ENCODE results near the gene NUAK2. TPM values are rescaled to one million over a fixed set of nuclear protein-coding genes. Genes with fewer than 3 reads are reported as not detected.
A peak's percentile ranks its signal among the peaks of the same experiment; 100 is the strongest.
"Not testable (repeated sequence)": the region's sequence is repeated elsewhere in the genome, so short reads cannot be mapped to it uniquely, and the experiment has no call there.

NUAK2 gene
- total RNA-seq, 1 experiment from 2014 or later = 25.7 TPM

- ChIA-PET CTCF (interaction anchor here (0.5 to 1.6 kb wide), 4 partner anchors 9 to 27 kb away, joined by 4 to 9 read pairs (median 6); no protein-coding TSS in a partner anchor), POLR2A (interaction anchor here (0.6 to 1.1 kb wide), 4 partner anchors 13 to 27 kb away, joined by 5 to 9 read pairs (median 7); partner anchors contain the start of gene NUAK2)
- Histone ChIP-seq H3K27me3 (replicated peaks; ENCODE audit: control insufficient read depth, insufficient read depth, low read length) (no peaks in the 10 kb centered on the region), H3K4me3 (ENCODE audit: low read depth, low read length) (no peak overlapping the region), H3K9me3 (no peaks in the 10 kb centered on the region), H3K36me3 (ENCODE audit: control insufficient read depth, insufficient read depth, low read length) (peaks cover 3% of the 10 kb centered on the region; the same call in 1 of the 2 replicates), H3K4me1 (peaks cover 96% of the 10 kb centered on the region)
- peak; percentile 84 to 93 for DNase-seq
- Mint-ChIP-seq H3K36me3 (ENCODE audit: insufficient read depth, unreplicated experiment) (peaks cover 63% of the 10 kb centered on the region), H3K27me3 (ENCODE audit: insufficient read depth, unreplicated experiment) (no peaks in the 10 kb centered on the region), H3K4me1 (ENCODE audit: low read depth, unreplicated experiment) (peaks cover 70% of the 10 kb centered on the region), H3K4me3 (ENCODE audit: unreplicated experiment) (peak overlapping the region; percentile 52), H3K27ac (ENCODE audit: unreplicated experiment) (peak overlapping the region; percentile 97), H3K9me3 (ENCODE audit: unreplicated experiment) (no peaks in the 10 kb centered on the region)
- no TSS peak for BruUV-seq (replicated peaks)
- intact Hi-C loops (cut with micrococcal nuclease; ENCODE audit: unreplicated experiment) = no loop called here
- no peak for TF ChIP-seq CTCF (IDR thresholded peaks at IDR 0.05; ENCODE audit: insufficient read depth in 1 of 2, low read depth in 1 of 2, low read length in 1 of 2, severe bottlenecking in 1 of 2, unreplicated experiment in 1 of 2)
Measured at GRCh38 chr1:205298191-205298994, 23.2 kb downstream of the NUAK2 start.

- H3K27me3 Mint-ChIP-seq (ENCODE audit: insufficient read depth, unreplicated experiment); H3K9me3 Mint-ChIP-seq (ENCODE audit: unreplicated experiment); H3K9me3 ChIP-seq; DNase-seq; H3K36me3 ChIP-seq (ENCODE audit: control insufficient read depth, insufficient read depth, low read length); intact Hi-C loops (cut with micrococcal nuclease; ENCODE audit: unreplicated experiment); H3K27me3 ChIP-seq (replicated peaks; ENCODE audit: control insufficient read depth, insufficient read depth, low read length); BruUV-seq (replicated peaks); H3K4me3 ChIP-seq (ENCODE audit: low read depth, low read length); H3K4me3 Mint-ChIP-seq (ENCODE audit: unreplicated experiment): not testable (repeated sequence)
- H3K4me1 Mint-ChIP-seq (ENCODE audit: low read depth, unreplicated experiment) = peaks cover 69% of the 10 kb centered on the region
- CTCF ChIA-PET = interaction anchor here (0.5 to 1.6 kb wide), 5 partner anchors 8 to 27 kb away, joined by 3 to 9 read pairs (median 5); no protein-coding TSS in a partner anchor
- POLR2A ChIA-PET = interaction anchor here (0.6 to 1.1 kb wide), 4 partner anchors 12 to 27 kb away, joined by 5 to 9 read pairs (median 7); partner anchors contain the start of gene NUAK2
- peak overlapping the region; percentile 97 for H3K27ac Mint-ChIP-seq (ENCODE audit: unreplicated experiment)
- peaks cover 96% of the 10 kb centered on the region for H3K4me1 ChIP-seq
- H3K36me3 Mint-ChIP-seq (ENCODE audit: insufficient read depth, unreplicated experiment) = peaks cover 56% of the 10 kb centered on the region
Measured at GRCh38 chr1:205297546-205298177, 23.9 kb downstream of the NUAK2 start.

- POLR2A ChIA-PET = no interaction called here
- Histone ChIP-seq H3K4me3 (ENCODE audit: low read depth, low read length) (no peak overlapping the region), H3K4me1 (peaks cover 97% of the 10 kb centered on the region), H3K9me3 (no peaks in the 10 kb centered on the region), H3K36me3 (ENCODE audit: control insufficient read depth, insufficient read depth, low read length) (no peaks in the 10 kb centered on the region), H3K27me3 (replicated peaks; ENCODE audit: control insufficient read depth, insufficient read depth, low read length) (no peaks in the 10 kb centered on the region)
- Mint-ChIP-seq H3K9me3 (ENCODE audit: unreplicated experiment) (no peaks in the 10 kb centered on the region), H3K36me3 (ENCODE audit: insufficient read depth, unreplicated experiment) (peaks cover 41% of the 10 kb centered on the region), H3K27me3 (ENCODE audit: insufficient read depth, unreplicated experiment) (no peaks in the 10 kb centered on the region), H3K4me1 (ENCODE audit: low read depth, unreplicated experiment) (peaks cover 60% of the 10 kb centered on the region), H3K27ac (ENCODE audit: unreplicated experiment) (peak overlapping the region; percentile 97), H3K4me3 (ENCODE audit: unreplicated experiment) (peak overlapping the region; percentile 46)
- BruUV-seq (replicated peaks) = no TSS peak
- CTCF ChIA-PET = no interaction called here
- DNase-seq = no peak
- intact Hi-C loops (cut with micrococcal nuclease; ENCODE audit: unreplicated experiment) = no loop called here
- TF ChIP-seq CTCF (IDR thresholded peaks at IDR 0.05; ENCODE audit: insufficient read depth in 1 of 2, low read depth in 1 of 2, low read length in 1 of 2, severe bottlenecking in 1 of 2, unreplicated experiment in 1 of 2) = no peak
Measured at GRCh38 chr1:205296154-205296553, 25.4 kb downstream of the NUAK2 start.
